HG03439 (cell line): ENCODE measurements around the gene DNAJB14.
A peak's percentile ranks its signal among the peaks of the same experiment; 100 is the strongest.

ENCODE experiments used
- ATAC-seq: cut with Tn5 transposase; IDR thresholded peaks from one replicate; pipeline ENCODE4 v1.9.1; 2021; ENCODE audit warnings: mild to moderate bottlenecking, moderate library complexity; ENCODE audit not compliant: unreplicated experiment

DNAJB14 gene

GRCh38 chr4:99872570-99872969 lies 73.8 kb downstream of the DNAJB14 start:
- ATAC-seq = no peak

- no peak for ATAC-seq
Observed at GRCh38 chr4:99868126-99868596, 78.3 kb downstream of the DNAJB14 start.

GRCh38 chr4:99863804-99864203 lies 82.6 kb downstream of the DNAJB14 start:
- no peak for ATAC-seq

- ATAC-seq = peak; percentile 70
Observed at GRCh38 chr4:99861120-99861905, 85.1 kb downstream of the DNAJB14 start.

GRCh38 chr4:99860521-99860920 lies 85.9 kb downstream of the DNAJB14 start:
- no peak for ATAC-seq

- peak; percentile 38 for ATAC-seq
Observed at GRCh38 chr4:99859618-99860017, 86.8 kb downstream of the DNAJB14 start.

- no peak for ATAC-seq
Observed at GRCh38 chr4:99857307-99857706, 89.1 kb downstream of the DNAJB14 start.

GRCh38 chr4:99856166-99856565 lies 90.3 kb downstream of the DNAJB14 start:
- no peak for ATAC-seq

- ATAC-seq = no peak
Observed at GRCh38 chr4:99855678-99856077, 90.7 kb downstream of the DNAJB14 start.

- no peak for ATAC-seq
Observed at GRCh38 chr4:99853999-99854398, 92.4 kb downstream of the DNAJB14 start.

- ATAC-seq = no peak
Observed at GRCh38 chr4:99853190-99853589, 93.2 kb downstream of the DNAJB14 start.

GRCh38 chr4:99852199-99852749 lies 94.1 kb downstream of the DNAJB14 start:
- ATAC-seq = no peak

- peak; percentile 34 for ATAC-seq
Observed at GRCh38 chr4:99848591-99849001, 97.8 kb downstream of the DNAJB14 start.

- ATAC-seq = peak; percentile 65
Observed at GRCh38 chr4:99847362-99847976, 98.9 kb downstream of the DNAJB14 start.

GRCh38 chr4:99846891-99847290 lies 99.5 kb downstream of the DNAJB14 start:
- ATAC-seq = peak; percentile 0
